DOHH2 (cell line): ENCODE data around the gene PIR.

Source experiments
- EZH2phosphoT487 ChIP-seq: fragments of 200-600 bp; sonication (generic); IDR thresholded peaks from 2 replicates; pipeline ENCODE4 v1.6.1; 2017; ENCODE audit warnings: borderline replicate concordance, mild to moderate bottlenecking, antibody characterized with exemption, low read length, moderate library complexity, mixed read lengths
- TF ChIP-seq, protein P1 (sequence below): fragments of 200-600 bp; sonication (generic); IDR thresholded peaks from one replicate; pipeline ENCODE4 v1.5.1; 2014; ENCODE audit warnings: antibody characterized with exemption, mild to moderate bottlenecking, low read depth, low read length; ENCODE audit not compliant: poor library complexity, severe bottlenecking

DNA sequence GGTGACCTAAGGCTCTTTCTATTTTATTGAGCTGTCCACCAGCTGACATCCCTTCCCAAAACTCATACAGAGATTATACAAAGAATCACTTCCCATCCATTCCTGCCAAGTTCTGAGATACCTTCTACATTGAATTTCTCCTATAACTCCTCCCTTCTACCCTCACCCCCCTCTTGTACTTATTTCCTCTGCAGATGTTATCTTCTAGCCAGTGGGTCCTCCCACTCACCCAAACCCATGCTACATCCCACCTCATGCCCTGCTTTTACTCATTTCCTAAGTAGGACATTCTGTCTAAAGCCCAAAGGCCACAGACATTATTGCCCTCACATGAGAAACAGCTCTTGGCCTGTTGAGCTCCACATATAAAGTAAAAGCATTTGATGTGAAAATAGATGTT is 36.0 kb upstream of the PIR start:
- TF ChIP-seq EZH2phosphoT487 = no peak
- TF ChIP-seq, protein P1, sequence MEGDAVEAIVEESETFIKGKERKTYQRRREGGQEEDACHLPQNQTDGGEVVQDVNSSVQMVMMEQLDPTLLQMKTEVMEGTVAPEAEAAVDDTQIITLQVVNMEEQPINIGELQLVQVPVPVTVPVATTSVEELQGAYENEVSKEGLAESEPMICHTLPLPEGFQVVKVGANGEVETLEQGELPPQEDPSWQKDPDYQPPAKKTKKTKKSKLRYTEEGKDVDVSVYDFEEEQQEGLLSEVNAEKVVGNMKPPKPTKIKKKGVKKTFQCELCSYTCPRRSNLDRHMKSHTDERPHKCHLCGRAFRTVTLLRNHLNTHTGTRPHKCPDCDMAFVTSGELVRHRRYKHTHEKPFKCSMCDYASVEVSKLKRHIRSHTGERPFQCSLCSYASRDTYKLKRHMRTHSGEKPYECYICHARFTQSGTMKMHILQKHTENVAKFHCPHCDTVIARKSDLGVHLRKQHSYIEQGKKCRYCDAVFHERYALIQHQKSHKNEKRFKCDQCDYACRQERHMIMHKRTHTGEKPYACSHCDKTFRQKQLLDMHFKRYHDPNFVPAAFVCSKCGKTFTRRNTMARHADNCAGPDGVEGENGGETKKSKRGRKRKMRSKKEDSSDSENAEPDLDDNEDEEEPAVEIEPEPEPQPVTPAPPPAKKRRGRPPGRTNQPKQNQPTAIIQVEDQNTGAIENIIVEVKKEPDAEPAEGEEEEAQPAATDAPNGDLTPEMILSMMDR = no peak
